ES-I3 (cell line): ENCODE measurements around the gene MARCHF3.
A peak's percentile ranks its signal among the peaks of the same experiment; 100 is the strongest.
"Not testable (repeated sequence)": the region's sequence is repeated elsewhere in the genome, so short reads cannot be mapped to it uniquely, and the experiment has no call there.

ENCODE experiments used
- H3K36me3 ChIP-seq: 2 replicates; pipeline ENCODE4 v1.6.1; 2013; ENCODE audit warnings: mild to moderate bottlenecking, low read length, control low read depth, moderate library complexity; ENCODE audit not compliant: insufficient read depth
- H3K4me1 ChIP-seq: 2 replicates; pipeline ENCODE4 v1.6.1; 2013; ENCODE audit warnings: mild to moderate bottlenecking, control low read depth, low read length; ENCODE audit not compliant: insufficient read depth
- H3K9ac ChIP-seq: 2 replicates; pipeline ENCODE4 v1.6.1; 2013; ENCODE audit warnings: low read depth, mild to moderate bottlenecking, low read length, moderate library complexity
- H3K9me3 ChIP-seq: 2 replicates; pipeline ENCODE4 v1.6.1; 2013; ENCODE audit warnings: mild to moderate bottlenecking, low read length, moderate library complexity; ENCODE audit not compliant: control insufficient read depth, insufficient read depth

Gene MARCHF3

GRCh38 chr5:127029581-127030258, 638 bp downstream of the MARCHF3 start:
- peaks cover 5% of the 10 kb centered on the region; the same call in 1 of the 2 replicates for H3K4me1 ChIP-seq
- H3K9ac ChIP-seq = peak overlapping the region; percentile 84
- H3K36me3 ChIP-seq = no peaks in the 10 kb centered on the region
- H3K9me3 ChIP-seq = no peaks in the 10 kb centered on the region

- Histone ChIP-seq H3K4me1 (peaks cover 5% of the 10 kb centered on the region; the same call in 1 of the 2 replicates), H3K9ac (no peak overlapping the region; the same call in 1 of the 2 replicates), H3K36me3 (no peaks in the 10 kb centered on the region), H3K9me3 (no peaks in the 10 kb centered on the region)
These were observed 1.4 kb downstream of the MARCHF3 start for GRCh38 chr5:127028822-127029457.

GRCh38 chr5:127027539-127027938, 2.8 kb downstream of the MARCHF3 start:
- Histone ChIP-seq H3K4me1 (peaks cover 5% of the 10 kb centered on the region; the same call in 1 of the 2 replicates), H3K36me3 (no peaks in the 10 kb centered on the region), H3K9ac (no peak overlapping the region), H3K9me3 (no peaks in the 10 kb centered on the region)

- H3K9me3 ChIP-seq = no peaks in the 10 kb centered on the region
- no peaks in the 10 kb centered on the region for H3K36me3 ChIP-seq
- peaks cover 5% of the 10 kb centered on the region; the same call in 1 of the 2 replicates for H3K4me1 ChIP-seq
- no peak overlapping the region for H3K9ac ChIP-seq
These were observed 4.2 kb downstream of the MARCHF3 start for GRCh38 chr5:127026166-127026565.

- Histone ChIP-seq H3K9me3 (no peaks in the 10 kb centered on the region), H3K4me1 (peaks cover 5% of the 10 kb centered on the region; the same call in 1 of the 2 replicates), H3K36me3 (no peaks in the 10 kb centered on the region), H3K9ac (no peak overlapping the region)
These were observed 4.9 kb downstream of the MARCHF3 start for GRCh38 chr5:127025467-127025866.

GRCh38 chr5:127024821-127025220, 5.5 kb downstream of the MARCHF3 start:
- peaks cover 5% of the 10 kb centered on the region; the same call in 1 of the 2 replicates for H3K4me1 ChIP-seq
- H3K9me3 ChIP-seq = no peaks in the 10 kb centered on the region
- H3K9ac ChIP-seq = no peak overlapping the region
- no peaks in the 10 kb centered on the region for H3K36me3 ChIP-seq

GRCh38 chr5:127023552-127024191, 6.7 kb downstream of the MARCHF3 start:
- not testable (repeated sequence) for H3K4me1 ChIP-seq, H3K9ac ChIP-seq, H3K36me3 ChIP-seq, H3K9me3 ChIP-seq

GRCh38 chr5:127022846-127023245, 7.5 kb downstream of the MARCHF3 start:
- Histone ChIP-seq H3K36me3 (no peaks in the 10 kb centered on the region), H3K9me3 (no peaks in the 10 kb centered on the region), H3K9ac (no peak overlapping the region), H3K4me1 (no peaks in the 10 kb centered on the region; the same call in 1 of the 2 replicates)

GRCh38 chr5:127019928-127020327, 10.4 kb downstream of the MARCHF3 start:
- Histone ChIP-seq H3K4me1 (no peaks in the 10 kb centered on the region; the same call in 1 of the 2 replicates), H3K9ac (no peak overlapping the region), H3K36me3 (no peaks in the 10 kb centered on the region), H3K9me3 (no peaks in the 10 kb centered on the region)

- H3K9ac ChIP-seq, H3K9me3 ChIP-seq, H3K36me3 ChIP-seq, H3K4me1 ChIP-seq: not testable (repeated sequence)
These were observed 13.6 kb downstream of the MARCHF3 start for GRCh38 chr5:127016722-127017121.

- Histone ChIP-seq H3K9me3 (no peaks in the 10 kb centered on the region), H3K4me1 (no peaks in the 10 kb centered on the region), H3K9ac (no peak overlapping the region), H3K36me3 (no peaks in the 10 kb centered on the region)
These were observed 14.6 kb downstream of the MARCHF3 start for GRCh38 chr5:127015716-127016115.

GRCh38 chr5:127014573-127014972, 15.8 kb downstream of the MARCHF3 start:
- H3K9ac ChIP-seq = no peak overlapping the region
- no peaks in the 10 kb centered on the region for H3K9me3 ChIP-seq
- no peaks in the 10 kb centered on the region for H3K4me1 ChIP-seq

GRCh38 chr5:127013407-127013806, 17.0 kb downstream of the MARCHF3 start:
- Histone ChIP-seq H3K4me1 (no peaks in the 10 kb centered on the region), H3K9me3 (no peaks in the 10 kb centered on the region), H3K9ac (no peak overlapping the region), H3K36me3 (no peaks in the 10 kb centered on the region)

More at GRCh38 chr5:127014573-127014972, 15.8 kb downstream of the MARCHF3 start:
- H3K36me3 ChIP-seq = no peaks in the 10 kb centered on the region

- Histone ChIP-seq H3K4me1 (no peaks in the 10 kb centered on the region), H3K36me3 (no peaks in the 10 kb centered on the region), H3K9me3 (no peaks in the 10 kb centered on the region), H3K9ac (no peak overlapping the region)
These were observed 17.4 kb downstream of the MARCHF3 start for GRCh38 chr5:127012916-127013315.
